ENCODE measurements around the gene GPR15.

Gene GPR15

GRCh38 chr3:98573181-98573728, 41.5 kb downstream of the GPR15 start:
- no peak overlapping the region for H3K4me3 ChIP-seq (ENCODE audit: low read depth, low read length)
- TF ChIP-seq CTCF (IDR thresholded peaks at IDR 0.05; ENCODE audit: control insufficient read depth, extremely low read depth, insufficient read depth): peak; percentile 46
- DNase-seq (ENCODE audit: low read depth): no peak

- no peak for DNase-seq (ENCODE audit: low read depth)
- TF ChIP-seq CTCF (IDR thresholded peaks at IDR 0.05; ENCODE audit: control insufficient read depth, extremely low read depth, insufficient read depth): no peak
- H3K4me3 ChIP-seq (ENCODE audit: low read depth, low read length): no peak overlapping the region
Observed at GRCh38 chr3:98574132-98574531, 42.4 kb downstream of the GPR15 start.

- no peak for DNase-seq (ENCODE audit: low read depth)
Observed at GRCh38 chr3:98577178-98577895, 45.6 kb downstream of the GPR15 start.

GRCh38 chr3:98580401-98581386, 48.9 kb downstream of the GPR15 start:
- TF ChIP-seq CTCF (IDR thresholded peaks at IDR 0.05; ENCODE audit: control insufficient read depth, extremely low read depth, insufficient read depth): no peak
- H3K4me3 ChIP-seq (ENCODE audit: low read depth, low read length): no peak overlapping the region
- DNase-seq (ENCODE audit: low read depth): no peak

More at GRCh38 chr3:98577178-98577895, 45.6 kb downstream of the GPR15 start:
- TF ChIP-seq CTCF (IDR thresholded peaks at IDR 0.05; ENCODE audit: control insufficient read depth, extremely low read depth, insufficient read depth): no peak
- no peak overlapping the region for H3K4me3 ChIP-seq (ENCODE audit: low read depth, low read length)

GRCh38 chr3:98581474-98581873, 49.7 kb downstream of the GPR15 start:
- no peak for TF ChIP-seq CTCF (IDR thresholded peaks at IDR 0.05; ENCODE audit: control insufficient read depth, extremely low read depth, insufficient read depth)
- no peak overlapping the region for H3K4me3 ChIP-seq (ENCODE audit: low read depth, low read length)
- no peak for DNase-seq (ENCODE audit: low read depth)

- TF ChIP-seq CTCF (IDR thresholded peaks at IDR 0.05; ENCODE audit: control insufficient read depth, extremely low read depth, insufficient read depth): no peak
- no peak for DNase-seq (ENCODE audit: low read depth)
- H3K4me3 ChIP-seq (ENCODE audit: low read depth, low read length): no peak overlapping the region
Observed at GRCh38 chr3:98582042-98582441, 50.3 kb downstream of the GPR15 start.
